Mesenteric fat pad (tissue), 1 donor: ENCODE results near the gene GPR101. TPM values are rescaled to one million over a fixed set of nuclear protein-coding genes. Genes with fewer than 3 reads are reported as not detected.

Experiments
- DNase-seq: peaks from one replicate; pipeline ENCODE4 v3.0.0-alpha.2; 2020; ENCODE audit warnings: low spot score
- long read RNA-seq: library from polyadenylated mRNA; unstranded; transcript quantifications from one replicate; pipeline ENCODE4 v2.0.0, GENCODE V29; 2020
- total RNA-seq: library from RNA; stranded (reverse); fragmentation: NEBNext Ultra II Directional; extraction: Animal tissue kit (Norgen Biotek cat#: 25700); gene quantifications from one replicate; pipeline ENCODE4 v1.2.1, GENCODE V29; 2021
- donor health status: DM: yes; HTN: yes; CAD: no.

The GPR101 gene
- total RNA-seq, result not detected
- long read RNA-seq, result 0 reads

GRCh38 chrX:137033774-137034507, at the start of gene GPR101:
GPR101 (minus strand) TSS chrX:137033995; CDS start chrX:137031674, 2,321 bp downstream.
- no peak for DNase-seq

DNA sequence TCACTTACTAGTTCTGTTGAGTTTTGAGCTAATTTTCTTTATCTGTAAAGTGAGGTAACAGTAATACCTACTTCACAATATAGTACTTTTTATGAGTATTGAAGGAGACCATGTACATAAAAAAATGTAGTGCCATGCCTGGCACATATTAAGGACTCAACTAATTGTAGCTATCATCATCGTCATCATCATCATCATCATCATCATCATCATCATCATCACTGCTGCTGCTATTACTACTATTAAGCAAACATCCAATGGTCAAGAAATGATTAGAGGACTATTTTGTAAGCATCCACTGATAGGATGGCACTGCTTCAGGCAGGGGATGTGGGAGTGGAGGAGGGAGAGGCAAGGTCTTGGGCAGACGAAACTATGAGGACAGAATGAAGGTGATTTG, 47.4 kb upstream of the GPR101 start:
- no peak for DNase-seq

DNA sequence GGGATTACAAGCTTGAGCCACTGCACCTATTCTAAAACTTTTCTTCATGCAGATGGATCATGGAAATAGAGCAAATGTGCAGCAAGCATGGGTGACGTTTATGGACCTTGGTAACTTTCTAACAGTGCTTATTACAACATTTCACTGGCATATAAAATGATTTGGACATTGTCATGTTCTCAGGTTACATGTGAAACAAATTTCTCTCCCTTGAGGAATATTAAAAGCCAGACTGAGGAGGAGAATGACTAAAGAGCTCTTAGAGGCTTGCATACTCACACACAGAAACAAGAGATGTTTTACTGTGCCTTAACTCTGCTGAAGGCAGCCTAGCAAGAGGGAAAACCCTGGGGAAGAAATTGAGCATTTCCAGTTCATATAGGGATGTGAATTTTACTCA, 38.6 kb upstream of the GPR101 start:
- DNase-seq, result no peak

DNA sequence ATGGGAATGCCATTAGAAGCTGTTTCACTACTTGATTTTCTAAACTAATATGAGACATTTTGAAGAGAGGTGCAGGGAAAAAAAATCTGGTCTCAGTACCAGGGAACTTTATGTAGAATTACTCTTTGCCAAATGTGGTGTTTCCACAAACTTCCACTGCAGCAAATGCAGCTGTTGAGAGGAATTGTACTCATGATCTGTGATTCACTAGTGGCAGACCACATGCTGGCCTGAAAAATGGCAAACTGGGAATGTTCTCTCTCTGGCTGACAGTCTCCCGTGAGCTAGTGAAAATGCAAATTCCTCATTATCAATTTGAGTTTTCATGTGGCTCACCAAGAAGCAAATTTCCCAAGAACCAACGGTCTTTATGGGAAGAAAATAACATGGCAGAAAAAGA, 37.8 kb upstream of the GPR101 start:
- no peak for DNase-seq

- DNase-seq, result no peak
These were observed 33.4 kb upstream of the GPR101 start for GRCh38 chrX:137067147-137067546.

GRCh38 chrX:137062915-137063617, 29.3 kb upstream of the GPR101 start:
- DNase-seq, result no peak

- DNase-seq, result no peak
These were observed 24.7 kb upstream of the GPR101 start for GRCh38 chrX:137058339-137059127.

- DNase-seq, result no peak
These were observed 18.9 kb upstream of the GPR101 start for GRCh38 chrX:137052643-137053235.

DNA sequence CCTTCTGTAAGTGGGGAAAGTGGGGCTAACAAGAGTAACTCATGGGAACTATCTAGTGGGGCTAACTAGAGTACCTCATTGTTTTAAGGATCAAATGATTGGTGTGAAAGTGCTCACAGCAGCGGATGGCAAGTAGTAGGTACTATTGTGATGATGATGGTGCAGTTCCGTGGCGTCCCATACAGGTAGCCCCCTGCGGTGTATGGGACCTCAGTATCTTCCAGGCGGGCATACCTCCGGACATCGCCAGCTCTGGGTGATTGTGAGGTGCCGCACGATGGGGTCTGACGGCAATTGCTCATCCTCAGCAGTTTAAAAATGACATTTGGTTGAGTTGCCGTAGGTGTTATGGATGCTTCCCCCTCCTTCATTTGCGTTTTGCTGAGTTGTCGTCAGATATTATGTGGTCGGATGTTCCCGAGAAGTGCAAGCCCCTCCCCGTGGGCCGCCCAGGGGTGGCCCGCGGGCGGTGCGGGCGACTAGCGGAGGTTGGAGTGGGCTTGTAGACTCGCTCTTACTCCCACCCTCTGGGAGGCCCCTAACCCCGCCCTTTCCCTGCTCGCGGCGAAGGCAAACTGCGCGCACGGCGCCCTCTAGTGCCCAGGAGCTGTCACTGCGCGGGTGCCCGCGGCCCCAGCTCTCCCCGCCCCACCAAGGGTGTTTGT, 18.3 kb upstream of the GPR101 start:
- no peak for DNase-seq

- no peak for DNase-seq
These were observed 11.1 kb upstream of the GPR101 start for GRCh38 chrX:137044893-137045292.

GRCh38 chrX:137043736-137044135, 9.9 kb upstream of the GPR101 start:
- DNase-seq, result no peak

- no peak for DNase-seq
These were observed 7.5 kb upstream of the GPR101 start for GRCh38 chrX:137041329-137041728.

GRCh38 chrX:137040113-137040794, 6.5 kb upstream of the GPR101 start:
- no peak for DNase-seq

DNA sequence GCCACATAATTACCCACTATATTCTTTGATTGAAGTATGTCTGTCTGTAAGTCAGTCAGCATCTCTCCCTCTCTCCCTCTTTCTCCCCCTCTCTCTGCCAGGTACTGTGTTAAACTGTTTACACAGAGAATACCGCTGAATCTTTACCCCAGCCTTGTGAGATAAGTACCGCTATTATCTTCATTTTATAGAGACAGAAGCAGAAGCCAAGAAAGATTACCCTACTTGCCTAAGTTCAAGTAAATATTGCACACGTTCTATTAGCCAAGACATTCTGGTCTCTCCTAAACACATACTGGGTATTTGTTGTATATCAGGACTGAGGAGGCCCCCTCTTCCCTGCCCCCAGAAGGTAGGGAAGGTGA, 695 bp upstream of the GPR101 start:
- no peak for DNase-seq

DNA sequence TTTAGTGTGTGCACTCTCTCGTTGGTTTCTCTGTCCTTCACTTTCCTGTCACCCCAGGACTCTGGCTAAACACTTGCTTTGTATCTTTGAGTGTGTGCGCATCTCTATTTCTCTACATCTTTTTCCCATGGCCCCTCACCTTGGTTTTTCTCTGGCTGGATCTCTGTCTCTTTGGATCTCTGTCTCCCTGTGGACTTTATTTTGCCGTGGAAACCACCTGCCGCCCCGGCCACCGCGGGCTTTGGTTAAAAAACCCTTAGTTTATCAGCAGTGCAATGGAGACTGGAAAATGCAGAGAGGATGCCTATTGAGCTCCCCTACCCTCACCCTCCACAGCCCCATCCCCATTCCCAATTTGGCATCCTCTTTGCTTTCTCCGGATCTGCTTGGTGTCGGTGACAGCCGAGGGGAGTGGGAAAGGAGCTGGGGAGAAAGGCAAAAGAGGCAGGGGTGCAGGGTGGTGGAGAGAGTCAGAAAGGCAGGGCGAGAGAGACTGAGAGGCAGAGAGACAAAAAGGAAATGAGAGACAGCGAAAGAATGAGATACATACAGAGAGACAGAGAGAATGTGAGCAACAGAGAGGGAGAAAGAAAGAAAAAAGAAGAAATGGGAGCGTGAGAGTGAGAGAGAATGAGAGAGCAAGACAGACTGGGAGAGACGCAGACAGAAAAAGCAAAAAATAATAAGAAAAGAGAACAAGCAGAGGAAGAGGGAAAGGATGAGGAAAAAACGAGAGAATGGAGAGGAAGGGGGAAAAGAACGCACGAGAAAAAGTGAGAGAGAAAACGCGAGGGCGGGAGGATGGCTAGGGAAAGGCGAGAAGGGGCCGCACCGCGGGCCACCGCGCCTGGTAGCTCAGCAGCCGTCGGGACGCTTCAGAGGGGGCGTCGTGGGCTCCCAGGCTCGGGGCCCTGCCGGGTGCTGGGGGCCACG, 688 bp downstream of the GPR101 start:
- DNase-seq, result no peak

- DNase-seq, result no peak
These were observed 1.5 kb downstream of the GPR101 start for GRCh38 chrX:137032341-137032694.

DNA sequence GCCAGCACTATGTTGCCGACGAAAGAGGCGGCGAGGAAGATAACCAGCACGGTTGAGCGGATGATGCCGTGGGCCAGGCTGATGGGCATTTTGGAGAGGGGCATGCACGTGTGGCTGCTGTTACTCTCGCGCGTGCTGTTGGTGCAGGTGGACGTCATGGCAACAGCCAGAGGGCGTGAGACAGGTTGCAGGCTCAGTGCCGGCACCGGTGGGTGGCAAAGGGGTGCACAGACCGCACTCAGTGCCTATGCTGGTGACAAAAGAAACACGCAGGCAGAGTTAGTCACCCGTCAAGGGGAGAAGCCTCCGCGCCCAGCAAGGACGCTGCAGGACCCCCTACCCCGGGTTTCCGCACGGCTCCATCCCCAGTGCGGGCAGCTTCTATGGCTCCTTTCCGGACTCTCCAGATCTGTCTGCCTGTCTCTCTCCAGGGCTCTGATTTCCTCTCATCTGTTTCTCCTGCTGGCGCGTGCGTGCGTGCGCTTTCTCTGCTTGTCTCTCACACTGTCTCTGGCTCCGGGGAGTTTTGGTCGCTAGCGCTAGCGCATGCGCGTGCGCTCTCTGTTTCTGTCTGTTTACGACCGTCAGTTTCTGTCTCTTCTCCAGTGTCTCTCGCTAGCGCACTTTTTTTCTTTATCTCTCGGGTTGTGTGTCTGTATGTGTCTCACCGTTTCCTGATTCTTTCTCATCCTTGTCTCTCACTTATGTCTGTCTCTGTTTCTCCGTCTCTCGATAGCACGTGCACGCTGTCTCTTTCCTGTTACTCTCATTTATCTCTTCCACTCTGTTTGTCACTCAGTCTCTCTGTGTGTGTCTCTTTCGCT, 2.1 kb downstream of the GPR101 start:
- DNase-seq, result no peak

DNA sequence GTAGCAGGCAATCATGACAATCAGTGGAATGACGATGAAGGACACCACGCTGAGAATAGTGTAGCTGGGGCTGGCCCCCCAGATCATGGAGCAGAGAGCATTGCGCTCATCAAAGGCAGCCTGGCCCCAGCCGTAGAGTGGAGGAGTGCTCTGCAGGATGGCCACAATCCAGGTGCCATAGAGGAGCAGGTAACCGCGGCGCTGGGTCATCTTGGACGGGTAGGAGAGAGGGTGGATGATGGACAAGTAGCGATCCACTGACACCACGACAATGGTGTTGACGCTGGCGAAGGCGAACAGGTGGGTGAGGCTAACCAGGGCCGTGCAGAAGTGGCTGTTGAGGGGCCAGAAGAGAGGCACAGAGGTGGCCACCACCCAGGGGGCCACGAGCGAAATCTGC, 2.8 kb downstream of the GPR101 start:
- no peak for DNase-seq

GRCh38 chrX:137028699-137029098, 5.1 kb downstream of the GPR101 start:
- no peak for DNase-seq
